HepG2 (cell line): ENCODE measurements around the gene CA14. TPM values are rescaled to one million over a fixed set of nuclear protein-coding genes. Genes with fewer than 3 reads are reported as not detected.
A peak's percentile ranks its signal among the peaks of the same experiment; 100 is the strongest.

Experiments used
- HMGA1 ChIP-seq: sonication (generic); formaldehyde crosslinking; conservative IDR thresholded peaks from 2 replicates; pipeline ENCODE4 v1.4.0; 2020; ENCODE audit warnings: missing genetic modification reagents
- ISX ChIP-seq: sonication (generic); formaldehyde crosslinking; conservative IDR thresholded peaks from 2 replicates; pipeline ENCODE4 v1.5.0; 2020; ENCODE audit warnings: missing genetic modification reagents
- JUN ChIP-seq: sonication (generic); formaldehyde crosslinking; IDR thresholded peaks from 2 replicates; pipeline ENCODE4 v1.4.0; 2020; ENCODE audit warnings: mild to moderate bottlenecking, missing genetic modification reagents
- MED1 ChIP-seq: sonication (generic); formaldehyde crosslinking; IDR thresholded peaks from 2 replicates; pipeline ENCODE4 v1.4.0; 2020; ENCODE audit warnings: missing genetic modification reagents
- POLR2A ChIP-seq, 2 experiments: IDR thresholded peaks; 2 replicates each; pipeline ENCODE4 v1.6.1; 2011; ENCODE audit warnings: low read depth in 2 of 2, low read length in 2 of 2, mild to moderate bottlenecking in 1 of 2, moderate library complexity in 1 of 2; ENCODE audit not compliant: insufficient read depth in 1 of 2
- SETDB1 ChIP-seq: sonication (generic); formaldehyde crosslinking; IDR thresholded peaks from 2 replicates; pipeline ENCODE4 v1.5.1; 2020; ENCODE audit warnings: missing genetic modification reagents, mild to moderate bottlenecking, borderline replicate concordance
- SMAD9 ChIP-seq: sonication (generic); formaldehyde crosslinking; IDR thresholded peaks from 2 replicates; pipeline ENCODE4 v1.5.1; 2020; ENCODE audit warnings: mild to moderate bottlenecking, missing genetic modification reagents
- SRSF1 ChIP-seq: fragments of 200-400 bp; formaldehyde crosslinking; optimal IDR thresholded peaks from 2 replicates; pipeline ENCODE3; 2017; ENCODE audit warnings: mild to moderate bottlenecking, low read depth, low read length, moderate library complexity
- TAF1 ChIP-seq: sonication (generic); formaldehyde crosslinking; IDR thresholded peaks from 2 replicates; pipeline ENCODE4 v1.4.0; 2020; ENCODE audit warnings: missing genetic modification reagents
- ZBTB3 ChIP-seq: sonication (generic); formaldehyde crosslinking; IDR thresholded peaks from 2 replicates; pipeline ENCODE4 v1.4.0; 2020; ENCODE audit warnings: low read depth, mild to moderate bottlenecking, moderate library complexity, missing genetic modification reagents, borderline replicate concordance
- ZKSCAN5 ChIP-seq: sonication (generic); formaldehyde crosslinking; IDR thresholded peaks from 2 replicates; pipeline ENCODE4 v1.5.1; 2020; ENCODE audit warnings: mild to moderate bottlenecking, missing genetic modification reagents
- ZNF558 ChIP-seq: sonication (generic); formaldehyde crosslinking; IDR thresholded peaks from 2 replicates; pipeline ENCODE4 v1.9.0; 2022; ENCODE audit warnings: mild to moderate bottlenecking, missing genetic modification reagents, borderline replicate concordance
- ZNF678 ChIP-seq: sonication (generic); formaldehyde crosslinking; IDR thresholded peaks from 2 replicates; pipeline ENCODE4 v1.4.0; 2020; ENCODE audit warnings: mild to moderate bottlenecking, missing genetic modification reagents
- ZZZ3 ChIP-seq: sonication (generic); formaldehyde crosslinking; IDR thresholded peaks from 2 replicates; pipeline ENCODE4 v1.4.0; 2020; ENCODE audit warnings: missing genetic modification reagents, mild to moderate bottlenecking, borderline replicate concordance
- polyA plus RNA-seq, 8 experiments: library from polyadenylated mRNA; depleted of rRNA in 3 of 8; stranded (reverse) in 7 of 8; unstranded in 1 of 8; fragments of >200 nt; fragmentation: Illumina TruSeq in 4 of 8; extraction: Trizol in 4 of 8; gene quantifications; 2 replicates each; pipeline versions ENCODE4 v1.2.1 to v1.2.3, GENCODE V29; 2011 to 2016; ENCODE audit warnings: low read depth in 4 of 8, missing spikeins in 1 of 8, mixed read lengths in 1 of 8; ENCODE audit not compliant: insufficient read depth in 1 of 8
- total RNA-seq, 5 experiments: library from RNA; depleted of rRNA; stranded (reverse); fragments of >200 nt; fragmentation: Illumina TruSeq; extraction: Trizol; gene quantifications; 2 replicates each; pipeline ENCODE4 v1.2.3, GENCODE V29; 2016; ENCODE audit warnings: low read depth in 1 of 5
- TF ChIP-seq, protein P1 (sequence below): sonication (generic); formaldehyde crosslinking; IDR thresholded peaks from 2 replicates; pipeline ENCODE4 v1.4.0; 2020; ENCODE audit warnings: missing genetic modification reagents, low read depth, mild to moderate bottlenecking, borderline replicate concordance
- TF ChIP-seq, protein P2 (sequence below): sonication (generic); formaldehyde crosslinking; IDR thresholded peaks from 2 replicates; pipeline ENCODE4 v1.4.0; 2020; ENCODE audit warnings: mild to moderate bottlenecking, missing genetic modification reagents, borderline replicate concordance
- TF ChIP-seq, protein P3 (sequence below): sonication (generic); formaldehyde crosslinking; IDR thresholded peaks from 2 replicates; pipeline ENCODE4 v1.8.1; 2022; ENCODE audit warnings: low read depth, mild to moderate bottlenecking, missing genetic modification reagents
- TF ChIP-seq, protein P4 (sequence below): sonication (generic); formaldehyde crosslinking; IDR thresholded peaks from 2 replicates; pipeline ENCODE4 v1.9.0; 2021; ENCODE audit warnings: missing genetic modification reagents, borderline replicate concordance
- TF ChIP-seq, protein P5 (sequence below): sonication (generic); formaldehyde crosslinking; IDR thresholded peaks from 2 replicates; pipeline ENCODE4 v1.5.0; 2020; ENCODE audit warnings: missing genetic modification reagents

CA14 gene
- total and polyA plus RNA-seq, 2 of the 13 experiments (the other 11 are each of a cell fraction or from before 2014, with no cell fraction given) = 2.4 to 8.5 TPM

DNA sequence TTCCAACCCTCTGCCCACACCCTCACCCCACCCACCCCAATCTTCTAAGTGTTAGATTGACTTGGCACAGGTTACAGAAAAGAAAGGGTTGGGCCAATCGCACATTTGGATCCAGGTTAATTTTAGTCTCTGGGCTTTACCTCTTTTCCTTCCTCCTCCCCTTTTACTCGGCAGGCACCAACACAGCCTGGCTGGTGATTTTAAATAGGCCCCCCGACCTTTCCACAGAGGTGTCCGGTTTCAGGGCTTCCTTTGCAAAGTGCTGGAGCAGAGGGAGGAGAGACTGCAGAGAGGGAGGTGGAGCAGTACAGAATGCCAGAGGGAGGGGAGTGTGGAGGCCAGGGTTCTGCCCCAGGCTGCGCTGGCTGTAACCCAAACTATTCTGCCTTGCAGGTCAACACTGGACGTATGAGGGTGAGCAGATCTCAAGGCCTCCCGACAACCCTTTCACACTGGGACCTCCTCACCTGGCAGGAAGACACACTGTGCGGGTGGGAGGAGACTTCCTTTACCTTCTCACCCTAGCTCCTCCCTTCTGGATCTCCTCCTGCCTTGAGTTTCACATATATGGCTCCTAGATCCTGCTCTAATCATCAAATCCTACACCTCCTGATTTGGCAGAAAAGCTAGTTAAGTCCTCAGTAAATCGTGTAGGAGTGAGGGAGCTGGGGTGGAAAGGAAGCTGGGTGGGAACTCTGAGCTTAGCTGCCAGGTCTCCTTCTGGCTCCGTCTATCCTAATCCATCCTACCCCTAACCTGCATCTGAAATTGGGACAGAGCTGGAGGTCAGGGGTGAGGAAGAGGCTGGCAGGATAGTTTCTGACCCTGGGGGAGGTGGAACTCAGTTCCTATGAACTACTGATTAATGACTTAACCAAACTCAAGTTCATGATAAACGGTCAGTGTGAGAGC lies 2.4 kb downstream of the CA14 start (continued):
- TF ChIP-seq, protein P1, sequence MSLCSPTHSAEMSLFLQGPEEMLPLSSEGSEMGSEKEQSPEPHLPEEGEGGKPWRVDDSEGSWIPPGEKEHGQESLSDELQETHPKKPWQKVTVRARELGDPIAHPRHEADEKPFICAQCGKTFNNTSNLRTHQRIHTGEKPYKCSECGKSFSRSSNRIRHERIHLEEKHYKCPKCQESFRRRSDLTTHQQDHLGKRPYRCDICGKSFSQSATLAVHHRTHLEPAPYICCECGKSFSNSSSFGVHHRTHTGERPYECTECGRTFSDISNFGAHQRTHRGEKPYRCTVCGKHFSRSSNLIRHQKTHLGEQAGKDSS (CRISPR knock-in tag) = no peak
- TF ChIP-seq ISX (CRISPR knock-in tag) (no peak), ZZZ3 (no peak), ZBTB3 (CRISPR knock-in tag) (no peak), POLR2A (IDR thresholded peaks at IDR 0.05; ENCODE audit: insufficient read depth in 1 of 2, low read depth in 2 of 2, low read length in 2 of 2) (0 out of 4 replicates have a peak, but pooled peaks of 1 of the 2 experiments have one; percentile 45), ZKSCAN5 (CRISPR knock-in tag) (no peak), SMAD9 (no peak), JUN (CRISPR knock-in tag) (no peak), SRSF1 (no peak), ZNF558 (CRISPR knock-in tag) (no peak), ZNF678 (CRISPR knock-in tag) (no peak), MED1 (CRISPR knock-in tag) (no peak), SETDB1 (CRISPR knock-in tag) (no peak), TAF1 (CRISPR knock-in tag) (no peak), HMGA1 (no peak)
- TF ChIP-seq, protein P2, sequence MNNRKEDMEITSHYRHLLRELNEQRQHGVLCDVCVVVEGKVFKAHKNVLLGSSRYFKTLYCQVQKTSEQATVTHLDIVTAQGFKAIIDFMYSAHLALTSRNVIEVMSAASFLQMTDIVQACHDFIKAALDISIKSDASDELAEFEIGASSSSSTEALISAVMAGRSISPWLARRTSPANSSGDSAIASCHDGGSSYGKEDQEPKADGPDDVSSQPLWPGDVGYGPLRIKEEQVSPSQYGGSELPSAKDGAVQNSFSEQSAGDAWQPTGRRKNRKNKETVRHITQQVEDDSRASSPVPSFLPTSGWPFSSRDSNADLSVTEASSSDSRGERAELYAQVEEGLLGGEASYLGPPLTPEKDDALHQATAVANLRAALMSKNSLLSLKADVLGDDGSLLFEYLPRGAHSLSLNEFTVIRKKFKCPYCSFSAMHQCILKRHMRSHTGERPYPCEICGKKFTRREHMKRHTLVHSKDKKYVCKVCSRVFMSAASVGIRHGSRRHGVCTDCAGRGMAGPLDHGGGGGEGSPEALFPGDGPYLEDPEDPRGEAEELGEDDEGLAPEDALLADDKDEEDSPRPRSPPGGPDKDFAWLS (CRISPR knock-in tag) = no peak
- TF ChIP-seq, protein P3, sequence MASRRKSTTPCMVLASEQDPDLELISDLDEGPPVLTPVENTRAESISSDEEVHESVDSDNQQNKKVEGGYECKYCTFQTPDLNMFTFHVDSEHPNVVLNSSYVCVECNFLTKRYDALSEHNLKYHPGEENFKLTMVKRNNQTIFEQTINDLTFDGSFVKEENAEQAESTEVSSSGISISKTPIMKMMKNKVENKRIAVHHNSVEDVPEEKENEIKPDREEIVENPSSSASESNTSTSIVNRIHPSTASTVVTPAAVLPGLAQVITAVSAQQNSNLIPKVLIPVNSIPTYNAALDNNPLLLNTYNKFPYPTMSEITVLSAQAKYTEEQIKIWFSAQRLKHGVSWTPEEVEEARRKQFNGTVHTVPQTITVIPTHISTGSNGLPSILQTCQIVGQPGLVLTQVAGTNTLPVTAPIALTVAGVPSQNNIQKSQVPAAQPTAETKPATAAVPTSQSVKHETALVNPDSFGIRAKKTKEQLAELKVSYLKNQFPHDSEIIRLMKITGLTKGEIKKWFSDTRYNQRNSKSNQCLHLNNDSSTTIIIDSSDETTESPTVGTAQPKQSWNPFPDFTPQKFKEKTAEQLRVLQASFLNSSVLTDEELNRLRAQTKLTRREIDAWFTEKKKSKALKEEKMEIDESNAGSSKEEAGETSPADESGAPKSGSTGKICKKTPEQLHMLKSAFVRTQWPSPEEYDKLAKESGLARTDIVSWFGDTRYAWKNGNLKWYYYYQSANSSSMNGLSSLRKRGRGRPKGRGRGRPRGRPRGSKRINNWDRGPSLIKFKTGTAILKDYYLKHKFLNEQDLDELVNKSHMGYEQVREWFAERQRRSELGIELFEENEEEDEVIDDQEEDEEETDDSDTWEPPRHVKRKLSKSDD (CRISPR knock-in tag) = no peak
- TF ChIP-seq, protein P4, sequence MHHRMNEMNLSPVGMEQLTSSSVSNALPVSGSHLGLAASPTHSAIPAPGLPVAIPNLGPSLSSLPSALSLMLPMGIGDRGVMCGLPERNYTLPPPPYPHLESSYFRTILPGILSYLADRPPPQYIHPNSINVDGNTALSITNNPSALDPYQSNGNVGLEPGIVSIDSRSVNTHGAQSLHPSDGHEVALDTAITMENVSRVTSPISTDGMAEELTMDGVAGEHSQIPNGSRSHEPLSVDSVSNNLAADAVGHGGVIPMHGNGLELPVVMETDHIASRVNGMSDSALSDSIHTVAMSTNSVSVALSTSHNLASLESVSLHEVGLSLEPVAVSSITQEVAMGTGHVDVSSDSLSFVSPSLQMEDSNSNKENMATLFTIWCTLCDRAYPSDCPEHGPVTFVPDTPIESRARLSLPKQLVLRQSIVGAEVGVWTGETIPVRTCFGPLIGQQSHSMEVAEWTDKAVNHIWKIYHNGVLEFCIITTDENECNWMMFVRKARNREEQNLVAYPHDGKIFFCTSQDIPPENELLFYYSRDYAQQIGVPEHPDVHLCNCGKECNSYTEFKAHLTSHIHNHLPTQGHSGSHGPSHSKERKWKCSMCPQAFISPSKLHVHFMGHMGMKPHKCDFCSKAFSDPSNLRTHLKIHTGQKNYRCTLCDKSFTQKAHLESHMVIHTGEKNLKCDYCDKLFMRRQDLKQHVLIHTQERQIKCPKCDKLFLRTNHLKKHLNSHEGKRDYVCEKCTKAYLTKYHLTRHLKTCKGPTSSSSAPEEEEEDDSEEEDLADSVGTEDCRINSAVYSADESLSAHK (CRISPR knock-in tag) = no peak
- TF ChIP-seq, protein P5, sequence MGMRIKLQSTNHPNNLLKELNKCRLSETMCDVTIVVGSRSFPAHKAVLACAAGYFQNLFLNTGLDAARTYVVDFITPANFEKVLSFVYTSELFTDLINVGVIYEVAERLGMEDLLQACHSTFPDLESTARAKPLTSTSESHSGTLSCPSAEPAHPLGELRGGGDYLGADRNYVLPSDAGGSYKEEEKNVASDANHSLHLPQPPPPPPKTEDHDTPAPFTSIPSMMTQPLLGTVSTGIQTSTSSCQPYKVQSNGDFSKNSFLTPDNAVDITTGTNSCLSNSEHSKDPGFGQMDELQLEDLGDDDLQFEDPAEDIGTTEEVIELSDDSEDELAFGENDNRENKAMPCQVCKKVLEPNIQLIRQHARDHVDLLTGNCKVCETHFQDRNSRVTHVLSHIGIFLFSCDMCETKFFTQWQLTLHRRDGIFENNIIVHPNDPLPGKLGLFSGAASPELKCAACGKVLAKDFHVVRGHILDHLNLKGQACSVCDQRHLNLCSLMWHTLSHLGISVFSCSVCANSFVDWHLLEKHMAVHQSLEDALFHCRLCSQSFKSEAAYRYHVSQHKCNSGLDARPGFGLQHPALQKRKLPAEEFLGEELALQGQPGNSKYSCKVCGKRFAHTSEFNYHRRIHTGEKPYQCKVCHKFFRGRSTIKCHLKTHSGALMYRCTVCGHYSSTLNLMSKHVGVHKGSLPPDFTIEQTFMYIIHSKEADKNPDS (CRISPR knock-in tag) = no peak
